Measurements from ENCODE around the gene DDX59. TPM values are rescaled to one million over a fixed set of nuclear protein-coding genes. Genes with fewer than 3 reads are reported as not detected.

DDX59 gene
- total and polyA plus RNA-seq, 2 donors from 2014 or later: 18.2 to 20.8 TPM

- no peak overlapping the region for H3K4me3 ChIP-seq (ENCODE audit: low read length in 3 of 3)
- FAIRE-seq (no peak), DNase-seq (no peak)
- no peak overlapping the region for H3K9ac ChIP-seq (ENCODE audit: low read length in 3 of 3)
- no peaks in the 10 kb centered on the region for H3K4me1 ChIP-seq (ENCODE audit: control insufficient read depth in 2 of 3, insufficient read depth in 2 of 3, low read depth in 1 of 3, low read length in 3 of 3)
- no peak overlapping the region for H3K27ac ChIP-seq (ENCODE audit: low read depth in 2 of 2, low read length in 2 of 2)
- TF ChIP-seq, protein P1, sequence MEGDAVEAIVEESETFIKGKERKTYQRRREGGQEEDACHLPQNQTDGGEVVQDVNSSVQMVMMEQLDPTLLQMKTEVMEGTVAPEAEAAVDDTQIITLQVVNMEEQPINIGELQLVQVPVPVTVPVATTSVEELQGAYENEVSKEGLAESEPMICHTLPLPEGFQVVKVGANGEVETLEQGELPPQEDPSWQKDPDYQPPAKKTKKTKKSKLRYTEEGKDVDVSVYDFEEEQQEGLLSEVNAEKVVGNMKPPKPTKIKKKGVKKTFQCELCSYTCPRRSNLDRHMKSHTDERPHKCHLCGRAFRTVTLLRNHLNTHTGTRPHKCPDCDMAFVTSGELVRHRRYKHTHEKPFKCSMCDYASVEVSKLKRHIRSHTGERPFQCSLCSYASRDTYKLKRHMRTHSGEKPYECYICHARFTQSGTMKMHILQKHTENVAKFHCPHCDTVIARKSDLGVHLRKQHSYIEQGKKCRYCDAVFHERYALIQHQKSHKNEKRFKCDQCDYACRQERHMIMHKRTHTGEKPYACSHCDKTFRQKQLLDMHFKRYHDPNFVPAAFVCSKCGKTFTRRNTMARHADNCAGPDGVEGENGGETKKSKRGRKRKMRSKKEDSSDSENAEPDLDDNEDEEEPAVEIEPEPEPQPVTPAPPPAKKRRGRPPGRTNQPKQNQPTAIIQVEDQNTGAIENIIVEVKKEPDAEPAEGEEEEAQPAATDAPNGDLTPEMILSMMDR (IDR thresholded peaks at IDR 0.05; ENCODE audit: borderline replicate concordance, extremely low read depth, insufficient read depth): no peak
- no peaks in the 10 kb centered on the region for H3K27me3 ChIP-seq (ENCODE audit: control insufficient read depth, insufficient read depth, low read length)
- no peaks in the 10 kb centered on the region for H3K9me3 ChIP-seq (ENCODE audit: control insufficient read depth in 2 of 3, insufficient read depth in 1 of 3, low read length in 3 of 3)
- intact Hi-C loops (cut with DNase I): no loop called here
- peaks cover 0 to 4% (median 2%) of the 10 kb centered on the region in 3 donors for H3K36me3 ChIP-seq (ENCODE audit: control insufficient read depth in 2 of 3, insufficient read depth in 3 of 3, low read length in 3 of 3)
Measured at GRCh38 chr1:200642481-200642880, 27.2 kb downstream of the DDX59 start.

GRCh38 chr1:200640963-200641401 lies 28.7 kb downstream of the DDX59 start:
- FAIRE-seq (no peak), DNase-seq (no peak)
- Histone ChIP-seq H3K9me3 (ENCODE audit: control insufficient read depth in 2 of 3, insufficient read depth in 1 of 3, low read length in 3 of 3) (no peaks in the 10 kb centered on the region), H3K4me1 (ENCODE audit: control insufficient read depth in 2 of 3, insufficient read depth in 2 of 3, low read depth in 1 of 3, low read length in 3 of 3) (no peaks in the 10 kb centered on the region), H3K27me3 (ENCODE audit: control insufficient read depth, insufficient read depth, low read length) (no peaks in the 10 kb centered on the region), H3K36me3 (ENCODE audit: control insufficient read depth in 2 of 3, insufficient read depth in 3 of 3, low read length in 3 of 3) (no peaks in the 10 kb centered on the region), H3K4me3 (ENCODE audit: low read length in 3 of 3) (no peak overlapping the region), H3K9ac (ENCODE audit: low read length in 3 of 3) (no peak overlapping the region), H3K27ac (ENCODE audit: low read depth in 2 of 2, low read length in 2 of 2) (no peak overlapping the region)
- TF ChIP-seq, protein P1 (IDR thresholded peaks at IDR 0.05; ENCODE audit: borderline replicate concordance, extremely low read depth, insufficient read depth): no peak
- intact Hi-C loops (cut with DNase I): no loop called here

DNA sequence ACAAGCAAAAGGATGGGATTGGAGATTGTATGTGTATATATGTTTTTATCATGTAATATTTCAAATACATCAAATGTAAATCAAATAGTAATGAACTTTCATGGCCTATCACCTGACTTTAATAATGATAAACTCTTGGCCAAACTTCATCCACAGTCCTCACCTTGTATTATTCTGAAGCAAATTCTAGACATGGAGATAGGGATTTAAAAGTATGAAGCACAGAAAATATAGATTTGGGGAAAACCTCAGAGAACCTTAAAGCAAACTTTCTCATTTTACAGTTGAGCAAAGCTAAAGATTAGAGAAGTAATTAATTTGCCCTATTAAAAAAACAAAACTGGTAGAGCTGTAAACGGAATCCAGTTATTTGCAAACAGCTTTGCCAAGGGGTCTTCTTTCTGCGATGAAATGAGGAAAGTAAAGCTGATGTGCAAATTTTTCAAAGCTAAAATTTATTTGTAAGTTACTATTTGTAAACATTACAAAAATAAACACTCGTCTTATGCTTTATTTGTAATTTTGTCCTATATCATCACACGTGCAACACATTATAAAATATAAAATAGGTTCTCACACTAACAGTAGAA lies 29.2 kb downstream of the DDX59 start:
- Histone ChIP-seq H3K9me3 (ENCODE audit: control insufficient read depth in 2 of 3, insufficient read depth in 1 of 3, low read length in 3 of 3) (no peaks in the 10 kb centered on the region), H3K36me3 (ENCODE audit: control insufficient read depth in 2 of 3, insufficient read depth in 3 of 3, low read length in 3 of 3) (no peaks in the 10 kb centered on the region), H3K27ac (ENCODE audit: low read depth in 2 of 2, low read length in 2 of 2) (no peak overlapping the region), H3K27me3 (ENCODE audit: control insufficient read depth, insufficient read depth, low read length) (no peaks in the 10 kb centered on the region), H3K4me1 (ENCODE audit: control insufficient read depth in 2 of 3, insufficient read depth in 2 of 3, low read depth in 1 of 3, low read length in 3 of 3) (no peaks in the 10 kb centered on the region), H3K4me3 (ENCODE audit: low read length in 3 of 3) (no peak overlapping the region), H3K9ac (ENCODE audit: low read length in 3 of 3) (no peak overlapping the region)
- no peak for FAIRE-seq
- intact Hi-C loops (cut with DNase I): no loop called here
- TF ChIP-seq, protein P1 (IDR thresholded peaks at IDR 0.05; ENCODE audit: borderline replicate concordance, extremely low read depth, insufficient read depth): no peak
- no peak for DNase-seq

DNA sequence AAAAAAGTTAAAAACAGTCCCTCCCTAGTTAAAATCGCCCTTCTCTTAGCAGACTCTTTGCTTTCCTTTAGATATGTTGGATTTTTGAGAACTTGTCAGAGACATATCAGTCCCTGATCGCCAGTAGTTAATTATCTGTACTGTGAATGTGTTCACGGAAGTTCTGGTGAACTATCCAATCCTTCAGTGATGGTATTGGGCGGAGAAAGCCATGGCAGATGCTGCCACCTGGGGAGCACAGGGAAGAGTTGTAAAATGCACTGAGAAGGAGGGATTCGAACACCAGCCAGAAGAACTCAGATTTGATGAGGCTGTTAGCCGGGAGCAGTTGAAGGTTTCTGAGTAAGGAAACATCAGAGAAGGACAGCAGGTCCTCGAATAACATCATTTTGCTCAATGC lies 31.6 kb downstream of the DDX59 start:
- no peak overlapping the region for H3K27ac ChIP-seq (ENCODE audit: low read depth in 2 of 2, low read length in 2 of 2)
- H3K9me3 ChIP-seq (ENCODE audit: control insufficient read depth in 2 of 3, insufficient read depth in 1 of 3, low read length in 3 of 3): no peaks in the 10 kb centered on the region
- DNase-seq (no peak), FAIRE-seq (no peak)
- no peak overlapping the region for H3K9ac ChIP-seq (ENCODE audit: low read length in 3 of 3)
- no peak overlapping the region for H3K4me3 ChIP-seq (ENCODE audit: low read length in 3 of 3)
- TF ChIP-seq, protein P1 (IDR thresholded peaks at IDR 0.05; ENCODE audit: borderline replicate concordance, extremely low read depth, insufficient read depth): no peak
- H3K4me1 ChIP-seq (ENCODE audit: control insufficient read depth in 2 of 3, insufficient read depth in 2 of 3, low read depth in 1 of 3, low read length in 3 of 3): no peaks in the 10 kb centered on the region
- no peaks in the 10 kb centered on the region for H3K36me3 ChIP-seq (ENCODE audit: control insufficient read depth in 2 of 3, insufficient read depth in 3 of 3, low read length in 3 of 3)
- intact Hi-C loops (cut with DNase I): no loop called here
- H3K27me3 ChIP-seq (ENCODE audit: control insufficient read depth, insufficient read depth, low read length): no peaks in the 10 kb centered on the region
